Stimulated activated CD8-positive, alpha-beta memory T cell treated with anti-CD3 and anti-CD28 coated beads, Interleukin-12 subunit alpha, Interleukin-12 subunit beta, amount 100 ng/mL, for 1 hour (primary cell): ENCODE results near the gene SLC2A6.

Source experiments
- DNase-seq: peaks from one replicate; pipeline ENCODE4 v3.0.0-alpha.2; 2020; ENCODE audit warnings: low read depth

The SLC2A6 gene

DNA sequence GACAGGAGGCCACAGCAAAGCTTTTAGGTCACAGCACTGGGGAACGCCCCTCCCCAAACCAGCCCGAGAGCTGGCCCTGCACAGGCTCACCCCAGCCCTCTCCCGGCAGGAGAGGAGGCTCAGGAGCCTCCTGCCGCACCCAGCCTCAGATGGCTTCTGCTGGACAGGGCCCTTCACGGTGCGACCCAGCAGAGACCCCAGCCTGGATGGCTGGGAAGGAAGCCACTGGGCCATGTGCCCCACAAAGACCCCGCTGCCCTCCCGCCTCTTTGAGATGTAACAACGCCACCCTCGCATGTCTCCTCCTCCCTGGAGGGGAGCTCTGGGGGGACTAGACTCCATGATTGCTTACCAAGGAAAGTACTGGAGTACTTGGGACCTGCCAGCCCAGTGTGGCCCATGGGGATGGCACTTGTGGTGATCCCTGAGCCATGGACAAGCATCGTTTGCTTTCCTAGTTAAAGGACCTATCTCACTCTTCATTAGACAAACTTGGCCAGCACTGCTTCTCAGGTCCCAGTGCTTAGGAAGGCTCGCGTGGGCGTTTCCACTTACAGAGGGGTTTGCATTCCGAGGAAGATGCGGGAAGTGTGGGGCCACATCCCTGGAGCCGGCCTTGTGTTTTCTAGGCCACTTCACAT is 36.8 kb upstream of the SLC2A6 start:
- DNase-seq: no peak

DNA sequence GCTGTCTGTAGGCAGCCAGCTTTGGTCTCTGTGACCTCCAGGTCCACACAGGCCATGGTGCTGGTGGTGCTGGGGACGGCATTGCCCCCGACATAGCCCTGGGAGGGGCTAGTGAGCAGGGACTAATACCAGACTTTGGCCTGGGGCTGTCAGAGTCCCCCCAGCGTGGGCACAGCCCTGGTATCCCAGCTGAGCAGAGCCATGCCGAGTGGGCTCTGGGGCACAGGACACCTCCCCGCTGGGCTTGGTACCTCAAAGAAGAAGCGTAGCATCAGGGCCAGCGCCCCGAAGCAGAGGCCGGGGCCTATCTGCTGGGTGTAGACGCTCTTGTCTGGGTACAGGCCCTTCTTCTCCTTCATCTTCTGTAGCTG is 36.3 kb upstream of the SLC2A6 start:
- no peak for DNase-seq

DNA sequence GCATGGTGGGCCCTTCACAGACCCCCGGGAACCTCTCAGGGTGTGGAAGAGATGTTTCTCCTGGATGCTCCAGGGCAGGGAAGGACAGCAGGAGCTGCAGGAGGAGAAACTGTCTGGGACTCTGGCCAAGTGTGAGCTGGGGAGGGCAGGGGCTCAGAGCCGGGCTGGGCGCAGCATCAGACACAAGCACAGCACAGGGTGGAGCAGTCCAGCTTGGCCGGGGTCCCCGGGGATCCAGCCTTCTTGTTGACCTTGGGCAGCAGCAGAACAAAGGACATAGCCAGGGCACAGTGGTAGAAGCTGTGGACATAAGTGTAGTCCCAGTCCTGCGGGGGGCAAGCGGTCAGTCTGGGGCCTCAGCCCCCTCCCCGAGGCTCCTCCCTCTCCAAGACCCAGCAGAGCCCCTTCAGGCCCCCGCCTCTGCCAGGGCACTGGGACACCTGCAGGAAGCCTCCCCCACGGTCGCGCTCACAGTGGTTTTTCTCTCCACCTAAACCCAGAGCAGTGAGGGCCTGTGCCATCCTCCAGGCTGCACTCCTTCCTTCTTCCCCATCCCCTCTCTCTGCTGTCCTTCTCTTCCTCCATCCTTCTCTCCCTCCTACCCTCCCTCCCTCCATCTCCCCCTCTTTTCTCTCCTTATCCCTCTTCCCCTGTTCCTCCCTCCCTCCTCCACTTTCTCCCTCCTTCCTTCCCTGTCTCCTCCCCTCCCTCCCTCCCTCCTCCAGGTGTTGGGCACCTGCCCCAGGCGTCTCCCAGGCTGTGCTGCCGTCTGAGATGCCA is 35.8 kb upstream of the SLC2A6 start:
- DNase-seq: no peak

DNA sequence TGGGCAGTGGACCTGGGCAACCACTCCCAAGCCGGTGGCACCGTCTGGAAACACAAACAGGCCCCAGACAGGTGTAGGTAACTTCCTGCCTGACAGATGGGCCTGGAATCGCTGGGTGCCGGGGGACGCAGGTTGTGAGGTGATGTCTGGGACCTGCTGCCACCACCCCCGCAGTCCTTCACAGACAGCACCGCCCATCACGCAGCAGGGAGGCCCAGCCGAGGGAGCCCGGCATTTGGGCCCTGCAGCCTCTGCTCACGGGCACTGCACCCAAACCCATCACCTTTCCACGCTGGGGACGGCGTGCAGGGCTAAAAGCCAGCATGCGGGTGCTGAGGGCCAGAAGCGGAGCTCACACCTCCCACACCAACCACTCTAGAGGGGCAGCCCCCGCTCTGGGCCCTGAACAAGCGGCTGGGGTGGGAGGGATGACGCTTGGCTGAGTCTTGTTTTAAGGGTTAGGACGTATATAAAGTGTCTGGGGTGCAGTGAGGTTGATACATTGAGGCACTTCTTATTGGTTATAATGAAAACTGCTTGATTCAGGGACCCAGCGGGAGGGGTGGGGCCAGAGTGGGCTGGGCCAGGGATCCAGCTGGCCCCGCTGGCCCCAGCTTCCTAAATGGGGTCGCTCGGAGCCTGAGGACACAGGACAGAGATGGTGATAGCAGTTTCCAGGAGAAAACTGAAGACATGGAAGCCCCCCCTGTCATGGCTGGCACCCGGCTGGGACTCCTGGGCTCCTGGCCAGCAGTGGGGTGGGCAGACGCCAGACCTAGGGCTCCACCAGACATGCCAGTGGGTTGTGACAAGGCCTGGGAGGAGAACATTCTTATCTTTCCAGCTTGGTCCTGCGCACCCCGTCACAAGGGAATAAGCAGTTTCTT is 34.6 kb upstream of the SLC2A6 start:
- DNase-seq: no peak

DNA sequence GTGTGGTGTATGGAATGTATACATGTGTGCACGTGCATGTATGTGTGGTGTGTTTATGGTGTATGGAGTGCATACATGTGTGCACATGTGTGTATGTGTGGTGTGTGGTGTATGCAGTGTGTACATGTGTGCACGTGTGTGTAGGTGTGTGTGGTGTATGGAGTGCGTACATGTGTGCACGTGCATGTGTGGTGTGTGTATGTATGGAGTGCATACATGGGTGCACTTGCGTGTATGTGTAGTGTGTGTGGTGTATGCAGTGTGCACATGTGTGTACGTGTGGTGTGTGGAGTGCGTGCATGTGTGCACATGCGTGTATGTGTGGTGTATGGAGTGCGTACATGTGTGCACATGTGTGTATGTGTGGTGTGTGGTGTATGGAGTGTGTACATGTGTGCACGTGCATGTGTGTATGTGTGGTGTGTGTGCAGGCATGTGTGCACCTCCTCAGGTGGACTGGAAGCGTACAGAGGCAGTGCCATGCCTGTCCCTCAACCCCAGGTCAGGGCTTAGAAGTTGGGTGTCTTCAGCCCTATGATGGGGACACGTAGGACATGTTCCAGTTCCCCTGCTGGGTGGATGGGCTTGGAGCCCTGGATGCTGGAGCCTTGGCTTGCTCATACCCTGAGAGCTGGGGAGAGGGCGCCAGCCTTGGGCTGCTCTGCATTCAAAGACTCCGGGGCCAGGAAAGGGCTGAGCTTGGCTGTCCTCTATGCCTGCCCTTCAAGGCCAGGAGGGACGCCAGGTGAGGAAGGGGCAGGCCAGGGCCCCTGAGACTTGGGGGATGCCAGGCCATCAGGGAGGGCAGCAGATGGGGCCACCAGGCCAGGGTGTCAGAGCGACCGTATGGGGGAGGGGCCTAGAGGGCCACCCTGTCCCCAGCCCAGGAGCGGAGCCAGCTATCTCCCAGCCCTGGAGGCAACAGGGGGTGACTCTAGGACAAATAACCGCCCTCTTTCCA is 33.6 kb upstream of the SLC2A6 start:
- DNase-seq: no peak

DNA sequence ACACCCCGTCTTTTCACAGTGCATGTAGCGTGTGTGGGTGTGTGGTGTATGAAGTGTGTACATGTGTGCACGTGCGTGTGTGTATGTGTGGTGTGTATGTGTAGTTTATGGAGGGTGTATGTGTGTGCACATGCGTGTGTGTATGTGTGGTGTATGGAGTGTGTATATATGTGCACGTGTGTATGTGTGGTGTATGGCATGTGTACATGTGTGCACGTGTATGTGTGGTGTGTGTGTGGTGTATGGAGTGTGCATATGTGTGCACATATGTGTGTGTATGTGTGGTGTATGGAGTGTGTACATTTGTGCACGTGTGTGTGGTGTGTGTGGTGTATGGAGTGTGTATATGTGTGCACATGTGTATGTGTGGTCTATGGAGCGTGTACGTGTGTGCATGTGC is 32.7 kb upstream of the SLC2A6 start:
- DNase-seq: no peak

DNA sequence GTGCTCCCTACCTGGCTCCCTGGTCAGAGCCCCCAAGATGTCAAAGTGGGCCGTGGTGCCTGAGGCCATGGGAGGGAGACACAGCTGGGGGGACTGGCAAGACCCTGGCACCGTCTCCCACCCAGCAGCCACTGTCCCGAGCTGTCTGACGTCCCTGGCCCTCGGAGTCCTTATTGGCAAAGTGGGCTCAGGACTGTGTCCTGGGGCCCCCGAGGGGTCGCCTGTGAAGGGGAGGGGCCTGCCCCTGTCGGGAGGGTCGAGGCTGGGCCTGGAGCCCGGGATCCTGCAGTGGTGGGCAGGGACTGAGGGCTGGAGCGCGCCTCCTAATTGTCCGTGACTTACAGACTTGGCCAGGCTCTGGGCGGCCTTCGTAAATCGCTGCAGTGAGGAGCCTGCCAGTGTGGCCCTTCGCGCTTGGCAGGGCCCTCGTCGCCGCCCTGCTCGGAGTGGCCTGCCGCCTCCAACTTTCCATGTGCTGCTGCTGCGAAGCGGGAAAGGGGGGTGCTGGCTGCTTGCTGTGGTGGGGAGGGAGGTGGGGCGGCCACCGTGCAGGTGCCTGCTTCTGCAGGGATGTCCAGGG is 32.1 kb upstream of the SLC2A6 start:
- no peak for DNase-seq

DNA sequence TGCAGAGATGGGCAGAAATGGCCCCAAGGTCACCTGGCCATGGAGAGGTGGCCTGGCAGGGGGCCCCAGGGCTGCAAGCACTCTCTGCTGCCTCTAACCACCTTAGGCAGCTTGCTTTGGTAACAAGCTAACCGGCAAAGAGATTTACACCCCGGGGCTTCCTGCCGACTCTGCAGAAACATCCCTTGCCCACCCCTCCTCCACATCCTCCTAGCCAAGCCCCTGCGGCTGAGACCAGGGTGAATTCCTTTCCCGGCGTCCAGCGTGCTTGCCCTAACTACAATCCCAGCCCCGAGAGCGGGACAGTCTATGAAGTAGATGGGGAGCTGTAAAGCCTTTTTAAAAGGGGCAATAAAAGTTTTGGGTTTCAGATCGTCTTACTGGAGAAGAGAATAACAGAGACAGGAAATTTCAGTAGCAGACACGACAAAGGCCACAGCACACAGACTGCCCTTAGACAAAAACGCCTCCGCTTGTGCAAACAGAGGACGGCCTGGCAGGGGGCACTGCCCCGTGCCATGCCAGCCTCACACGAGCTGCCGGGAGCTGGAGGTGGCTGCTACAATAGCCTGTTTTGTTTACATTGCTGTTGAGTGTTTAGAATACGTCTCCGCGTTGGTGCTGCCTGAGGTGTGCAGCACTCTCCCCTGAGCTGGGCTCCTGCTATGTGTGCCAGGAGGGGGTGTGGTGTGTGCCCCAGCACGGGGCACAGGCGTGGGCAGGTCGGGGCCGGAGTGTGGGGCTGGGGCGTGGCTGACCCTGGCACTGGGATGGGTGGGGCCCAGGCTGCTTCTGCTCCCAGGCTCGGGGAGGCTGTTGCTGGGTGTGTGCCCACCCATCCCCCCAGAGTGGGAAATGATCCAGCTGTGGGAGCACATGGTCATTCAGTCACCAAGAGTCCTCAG is 30.5 kb upstream of the SLC2A6 start:
- DNase-seq: no peak

DNA sequence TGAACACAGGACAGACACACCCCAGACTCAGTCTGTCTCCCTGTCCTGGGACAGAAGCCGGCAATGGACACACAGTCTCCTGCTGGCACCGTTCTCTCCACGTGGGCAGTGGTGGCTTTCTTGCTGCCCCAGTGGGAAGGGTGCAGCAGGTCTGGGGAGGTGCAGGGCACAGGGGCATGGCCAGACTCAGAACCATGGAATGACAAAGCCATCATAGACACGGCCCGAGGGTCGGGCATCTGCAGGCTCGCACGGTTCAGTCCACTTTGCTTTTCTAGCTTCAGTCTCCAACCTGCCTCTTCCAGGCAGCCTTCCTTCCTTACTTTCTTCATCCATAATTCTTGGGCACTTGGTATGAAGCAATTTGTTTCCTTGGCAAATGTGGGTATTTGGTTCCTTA is 29.1 kb upstream of the SLC2A6 start:
- no peak for DNase-seq

DNA sequence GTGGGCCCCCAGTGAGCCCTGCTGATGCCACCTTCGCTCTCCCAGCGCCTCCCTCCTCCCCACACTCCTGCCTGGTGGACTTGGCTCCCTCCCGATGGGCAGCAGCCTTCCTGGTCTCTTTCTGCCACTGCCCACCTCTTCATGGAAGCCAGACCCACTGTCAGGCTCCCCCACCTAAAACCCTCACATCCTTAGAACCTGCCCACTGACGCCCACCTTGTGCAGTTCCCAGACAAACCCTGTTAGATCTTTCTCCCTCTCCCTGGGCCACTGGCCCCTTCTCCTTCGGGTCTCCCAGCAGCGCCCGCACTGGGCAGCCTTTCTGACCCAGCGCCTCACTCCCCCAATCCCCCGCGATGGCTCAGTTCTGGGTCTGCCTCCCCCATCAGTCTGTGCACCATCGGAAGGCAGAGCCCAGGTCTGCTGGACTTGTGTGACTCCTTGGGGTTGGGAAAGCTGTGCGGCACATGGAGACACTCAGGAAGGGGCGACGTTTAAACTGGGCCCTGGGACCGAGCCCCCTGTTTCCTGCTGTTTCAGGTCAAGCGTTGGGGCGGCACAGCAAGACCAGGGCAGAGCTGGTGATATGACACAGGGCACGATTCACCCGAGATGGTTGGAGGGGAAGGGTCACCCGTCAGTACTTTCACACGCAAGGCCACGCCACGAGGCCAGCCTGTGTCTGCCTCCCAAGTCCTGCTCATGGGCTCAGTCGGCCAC is 28.5 kb upstream of the SLC2A6 start:
- DNase-seq: no peak

DNA sequence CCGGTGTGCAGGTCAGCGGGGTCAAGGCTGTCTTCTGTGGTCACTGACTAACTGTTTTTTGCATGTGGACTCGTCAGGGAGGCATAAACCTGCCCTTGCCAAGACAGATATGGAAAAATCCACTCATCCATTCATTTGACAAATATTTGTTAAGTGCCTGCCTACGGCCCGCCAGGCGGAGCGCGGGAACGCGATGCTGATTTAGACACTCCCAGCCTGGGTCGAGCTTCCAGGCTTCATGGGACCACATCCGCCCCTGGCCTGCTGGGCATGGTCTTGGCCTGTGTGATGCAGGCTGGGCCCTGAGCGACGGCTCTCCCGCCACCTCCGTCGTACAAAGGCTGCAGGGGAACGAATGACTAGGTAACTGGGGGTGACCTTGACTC is 27.7 kb upstream of the SLC2A6 start:
- no peak for DNase-seq

DNA sequence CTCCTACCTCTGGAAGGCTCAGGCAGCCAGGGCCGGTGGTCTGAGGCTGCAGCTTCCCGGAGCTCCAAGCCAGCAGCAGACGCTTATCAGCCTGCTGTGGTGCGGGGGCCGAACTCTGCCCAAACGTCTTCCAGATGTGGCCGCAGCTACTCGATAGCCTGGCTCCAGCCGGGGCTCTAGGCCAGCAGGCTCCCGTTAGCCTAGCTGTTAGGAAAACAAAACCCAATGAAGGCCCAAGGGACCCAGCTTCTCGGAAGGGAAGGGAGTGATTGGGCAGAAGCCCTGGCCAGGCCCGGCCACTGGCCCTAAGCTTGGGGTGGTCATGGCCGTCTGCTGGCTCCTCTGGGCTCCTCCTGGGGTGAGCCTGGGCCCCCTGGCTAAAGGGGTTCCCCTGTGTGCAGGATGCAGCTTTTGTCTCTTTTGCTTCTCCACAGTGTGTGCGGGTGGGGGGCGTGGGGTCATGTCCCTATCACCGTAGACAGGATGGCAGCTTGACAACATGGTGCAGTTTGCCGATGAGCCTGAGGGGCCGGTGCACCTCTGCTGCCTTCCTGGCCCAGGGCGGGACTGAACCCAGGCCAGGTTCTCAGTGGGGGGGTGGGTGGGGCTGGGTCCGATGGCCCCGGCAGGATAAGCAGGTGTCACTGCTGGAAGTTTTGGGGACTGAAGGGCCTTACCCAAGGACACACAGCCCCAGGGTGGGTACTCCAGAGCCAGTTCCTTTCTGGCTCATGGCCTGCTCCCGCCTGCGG is 27.2 kb upstream of the SLC2A6 start:
- no peak for DNase-seq

DNA sequence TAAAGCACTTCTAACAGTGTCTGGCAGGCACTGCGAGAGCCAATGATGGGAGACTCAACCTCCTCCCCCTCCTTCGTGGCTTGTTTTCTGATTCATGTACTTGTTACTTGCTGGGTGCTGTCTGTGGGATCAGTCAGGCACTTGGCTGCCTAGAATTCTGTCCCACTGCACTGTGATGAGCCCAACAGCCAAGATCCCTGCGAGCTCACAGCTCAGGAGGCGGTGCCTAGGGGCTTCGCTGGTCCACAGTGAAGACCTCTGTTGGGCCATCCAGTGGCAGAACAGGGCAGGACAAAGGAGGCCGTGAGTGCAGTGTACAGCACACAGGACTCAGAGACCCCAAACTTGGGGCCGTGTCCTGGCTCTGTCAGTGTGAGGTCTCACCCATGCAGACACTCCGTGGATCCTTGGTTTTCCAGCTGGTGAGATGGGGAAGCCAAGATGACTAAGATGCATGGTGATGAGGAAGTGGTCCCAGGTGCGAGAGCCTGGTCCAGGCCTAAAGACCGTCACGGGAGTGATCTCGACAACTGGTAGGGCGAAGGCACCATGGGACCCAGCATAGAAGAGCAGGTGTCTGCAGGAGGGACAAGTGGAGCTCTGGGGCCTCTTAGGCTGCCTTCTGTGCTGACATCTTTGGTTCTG is 26.4 kb upstream of the SLC2A6 start:
- DNase-seq: no peak

DNA sequence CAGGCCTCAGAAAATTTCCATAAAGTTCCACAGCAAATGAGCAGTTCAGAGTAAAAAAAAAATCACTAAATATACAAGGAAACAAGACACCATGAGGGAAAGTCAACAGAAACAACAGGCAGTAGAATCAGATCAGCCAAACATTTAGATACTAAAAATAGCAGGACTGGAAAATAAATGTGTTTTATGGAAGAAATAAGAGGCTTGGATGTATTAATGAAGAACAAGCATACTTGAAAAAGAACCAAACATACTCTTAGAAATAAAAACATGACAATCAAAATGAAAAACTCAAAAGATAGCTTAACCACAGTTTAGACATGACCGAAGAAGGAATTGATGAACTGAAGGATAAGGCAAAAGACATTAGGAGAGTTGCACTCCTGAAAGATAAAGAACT is 23.2 kb upstream of the SLC2A6 start:
- DNase-seq: no peak

DNA sequence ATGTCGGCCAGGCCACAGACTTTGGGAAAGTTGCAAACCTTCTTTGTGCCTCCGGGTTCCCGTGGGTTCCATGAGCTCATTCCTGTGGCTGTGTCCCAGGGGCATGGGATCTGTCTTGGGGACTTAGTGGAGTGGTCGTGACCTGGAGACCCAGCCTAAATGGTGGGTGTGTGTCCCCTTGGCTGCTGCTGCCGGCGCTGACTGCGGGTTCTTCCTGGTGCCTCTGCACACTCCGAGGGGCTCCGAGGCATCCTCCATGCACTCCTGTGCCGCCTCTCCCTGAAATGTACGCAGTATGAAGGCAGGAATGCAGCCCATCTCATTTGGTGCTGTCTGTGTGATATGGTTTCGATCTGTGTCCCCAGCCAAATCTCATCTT is 21.0 kb upstream of the SLC2A6 start:
- DNase-seq: no peak

DNA sequence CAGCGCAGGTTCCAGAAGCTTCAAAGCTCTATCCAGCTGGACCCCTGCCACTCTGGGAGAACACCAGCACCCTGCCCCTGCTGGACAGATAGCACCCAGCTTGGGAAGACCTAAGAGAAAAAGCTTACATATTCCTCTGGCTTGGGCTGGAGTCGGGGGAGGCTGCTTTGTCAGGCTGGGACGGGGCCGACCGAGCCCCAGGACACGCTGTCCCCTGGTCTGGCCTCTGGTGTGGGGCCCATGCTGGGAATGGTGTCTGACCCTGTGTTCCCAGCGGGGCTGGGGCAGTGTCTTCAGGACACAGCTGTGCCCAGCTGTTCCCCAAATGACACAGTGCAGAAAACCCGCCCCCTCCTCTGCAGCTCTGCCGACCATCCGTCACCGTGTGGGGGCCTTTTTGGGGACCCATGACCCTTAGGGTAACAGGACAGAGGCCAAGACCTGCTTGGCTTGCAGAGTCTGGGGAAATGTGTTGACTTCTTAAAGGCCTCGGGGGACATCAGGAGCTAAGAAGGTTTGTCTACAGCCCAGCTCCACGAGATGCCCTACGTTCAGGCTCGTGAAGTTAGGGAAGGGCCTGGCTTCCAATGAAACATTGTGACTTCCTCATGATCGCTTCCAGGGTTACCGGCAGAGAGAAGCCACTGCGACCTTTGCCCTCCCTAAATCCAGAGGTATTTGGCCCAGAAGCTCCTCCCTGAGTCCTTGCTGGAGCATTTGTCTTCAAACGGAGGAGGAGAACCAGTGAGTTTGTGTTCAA is 20.4 kb upstream of the SLC2A6 start:
- no peak for DNase-seq
